Measurements from ENCODE around the gene OBSCN. TPM values are rescaled to one million over a fixed set of nuclear protein-coding genes. Genes with fewer than 3 reads are reported as not detected.

The OBSCN gene
- total RNA-seq, 1 donor from 2014 or later = 15.2 TPM

DNA sequence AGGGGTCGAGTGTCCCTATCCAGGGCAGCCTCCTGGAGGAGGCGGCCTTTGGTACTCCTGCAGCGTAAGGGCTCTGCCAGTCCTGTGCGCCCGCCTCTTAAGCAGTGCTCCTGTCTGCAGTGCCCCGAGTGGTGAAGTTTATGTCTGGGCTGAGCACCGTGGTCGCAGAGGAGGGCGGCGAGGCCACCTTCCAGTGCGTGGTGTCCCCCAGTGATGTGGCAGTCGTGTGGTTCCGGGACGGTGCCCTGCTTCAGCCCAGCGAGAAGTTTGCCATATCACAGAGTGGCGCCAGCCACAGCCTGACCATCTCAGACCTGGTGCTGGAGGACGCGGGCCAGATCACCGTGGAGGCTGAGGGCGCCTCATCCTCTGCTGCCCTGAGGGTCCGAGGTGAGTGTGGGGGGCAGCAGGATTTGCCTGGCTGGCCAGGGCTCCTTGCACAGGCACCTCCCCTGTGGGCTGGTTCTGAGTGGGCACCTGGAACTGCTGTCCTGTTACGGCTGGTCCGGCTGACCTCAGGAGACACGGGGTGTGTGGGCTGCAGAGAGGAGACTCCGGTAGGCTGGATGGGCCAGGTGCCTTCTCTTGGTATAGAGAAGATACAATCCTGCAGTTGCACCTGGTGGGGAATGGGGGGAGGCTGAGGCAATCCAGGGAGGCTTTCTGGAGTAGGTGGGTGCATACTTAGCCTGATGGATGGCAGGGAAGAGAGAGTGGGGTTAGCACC is 66.8 kb downstream of the OBSCN start:
- TF ChIP-seq, protein P1, sequence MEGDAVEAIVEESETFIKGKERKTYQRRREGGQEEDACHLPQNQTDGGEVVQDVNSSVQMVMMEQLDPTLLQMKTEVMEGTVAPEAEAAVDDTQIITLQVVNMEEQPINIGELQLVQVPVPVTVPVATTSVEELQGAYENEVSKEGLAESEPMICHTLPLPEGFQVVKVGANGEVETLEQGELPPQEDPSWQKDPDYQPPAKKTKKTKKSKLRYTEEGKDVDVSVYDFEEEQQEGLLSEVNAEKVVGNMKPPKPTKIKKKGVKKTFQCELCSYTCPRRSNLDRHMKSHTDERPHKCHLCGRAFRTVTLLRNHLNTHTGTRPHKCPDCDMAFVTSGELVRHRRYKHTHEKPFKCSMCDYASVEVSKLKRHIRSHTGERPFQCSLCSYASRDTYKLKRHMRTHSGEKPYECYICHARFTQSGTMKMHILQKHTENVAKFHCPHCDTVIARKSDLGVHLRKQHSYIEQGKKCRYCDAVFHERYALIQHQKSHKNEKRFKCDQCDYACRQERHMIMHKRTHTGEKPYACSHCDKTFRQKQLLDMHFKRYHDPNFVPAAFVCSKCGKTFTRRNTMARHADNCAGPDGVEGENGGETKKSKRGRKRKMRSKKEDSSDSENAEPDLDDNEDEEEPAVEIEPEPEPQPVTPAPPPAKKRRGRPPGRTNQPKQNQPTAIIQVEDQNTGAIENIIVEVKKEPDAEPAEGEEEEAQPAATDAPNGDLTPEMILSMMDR (IDR thresholded peaks at IDR 0.05) = no peak
- Mint-ChIP-seq H3K4me1 (ENCODE audit: unreplicated experiment) (no peaks in the 10 kb centered on the region), H3K27ac (ENCODE audit: unreplicated experiment) (no peak overlapping the region), H3K27me3 (ENCODE audit: unreplicated experiment) (no peaks in the 10 kb centered on the region), H3K9me3 (ENCODE audit: unreplicated experiment) (no peaks in the 10 kb centered on the region), H3K4me3 (ENCODE audit: unreplicated experiment) (peak overlapping the region; percentile 75), H3K36me3 (ENCODE audit: unreplicated experiment) (peaks cover 3% of the 10 kb centered on the region)
- peak; percentile 82 for DNase-seq (ENCODE audit: extremely low spot score, unreplicated experiment)

DNA sequence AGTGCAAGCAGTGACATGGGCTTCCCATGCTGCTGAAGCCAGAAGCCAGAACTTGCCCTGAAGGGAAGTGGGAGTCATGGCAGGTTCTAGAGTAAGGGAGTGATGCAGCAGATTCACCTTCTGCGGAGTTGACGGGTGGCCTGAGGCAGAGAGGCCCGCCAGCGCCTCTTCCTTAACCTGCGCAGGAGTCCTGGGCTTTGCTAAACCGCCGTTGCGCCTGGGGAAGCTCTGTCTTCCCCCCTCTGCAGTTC is 67.3 kb downstream of the OBSCN start:
- TF ChIP-seq, protein P1 (IDR thresholded peaks at IDR 0.05) = no peak
- peaks cover 3% of the 10 kb centered on the region for H3K36me3 Mint-ChIP-seq (ENCODE audit: unreplicated experiment)
- H3K4me3 Mint-ChIP-seq (ENCODE audit: unreplicated experiment) = peak overlapping the region; percentile 75
- no peaks in the 10 kb centered on the region for H3K4me1 Mint-ChIP-seq (ENCODE audit: unreplicated experiment)
- H3K27ac Mint-ChIP-seq (ENCODE audit: unreplicated experiment) = no peak overlapping the region
- no peak for DNase-seq (ENCODE audit: extremely low spot score, unreplicated experiment)
- H3K27me3 Mint-ChIP-seq (ENCODE audit: unreplicated experiment) = no peaks in the 10 kb centered on the region
- no peaks in the 10 kb centered on the region for H3K9me3 Mint-ChIP-seq (ENCODE audit: unreplicated experiment)

DNA sequence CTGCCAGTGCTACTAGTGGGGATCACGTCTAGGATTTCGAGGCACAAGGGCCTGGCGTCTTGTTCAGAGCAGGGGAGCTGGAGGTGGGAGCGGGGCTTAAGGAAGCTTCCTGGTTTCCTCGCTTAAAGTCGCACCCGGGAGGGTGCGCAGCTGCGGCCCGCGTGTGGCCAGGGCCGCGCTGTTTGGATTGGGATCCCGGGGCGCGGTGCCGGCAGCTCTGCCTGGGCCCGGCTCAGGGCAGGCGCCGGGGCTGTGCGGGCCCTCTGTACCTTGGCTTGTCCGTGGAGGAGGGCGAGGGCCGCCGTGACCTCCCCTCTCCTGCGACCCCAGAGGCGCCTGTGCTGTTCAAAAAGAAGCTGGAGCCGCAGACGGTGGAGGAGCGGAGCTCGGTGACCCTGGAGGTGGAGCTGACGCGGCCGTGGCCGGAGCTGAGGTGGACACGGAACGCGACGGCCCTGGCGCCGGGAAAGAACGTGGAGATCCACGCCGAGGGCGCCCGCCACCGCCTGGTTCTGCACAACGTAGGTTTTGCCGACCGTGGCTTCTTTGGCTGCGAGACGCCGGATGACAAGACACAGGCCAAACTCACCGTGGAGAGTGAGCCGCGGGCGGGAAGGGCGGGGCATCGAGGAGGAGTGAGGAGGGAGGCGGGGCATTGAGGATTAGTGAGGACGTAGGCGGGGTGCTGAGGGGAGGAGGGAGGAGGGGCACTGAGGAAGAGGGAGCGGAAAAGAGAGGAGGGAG is 67.8 kb downstream of the OBSCN start:
- Mint-ChIP-seq H3K27me3 (ENCODE audit: unreplicated experiment) (no peaks in the 10 kb centered on the region), H3K9me3 (ENCODE audit: unreplicated experiment) (no peaks in the 10 kb centered on the region), H3K4me1 (ENCODE audit: unreplicated experiment) (no peaks in the 10 kb centered on the region), H3K27ac (ENCODE audit: unreplicated experiment) (no peak overlapping the region), H3K4me3 (ENCODE audit: unreplicated experiment) (peak overlapping the region; percentile 75), H3K36me3 (ENCODE audit: unreplicated experiment) (peaks cover 3% of the 10 kb centered on the region)
- peak; percentile 90 for DNase-seq (ENCODE audit: extremely low spot score, unreplicated experiment)
- TF ChIP-seq, protein P1 (IDR thresholded peaks at IDR 0.05) = no peak

DNA sequence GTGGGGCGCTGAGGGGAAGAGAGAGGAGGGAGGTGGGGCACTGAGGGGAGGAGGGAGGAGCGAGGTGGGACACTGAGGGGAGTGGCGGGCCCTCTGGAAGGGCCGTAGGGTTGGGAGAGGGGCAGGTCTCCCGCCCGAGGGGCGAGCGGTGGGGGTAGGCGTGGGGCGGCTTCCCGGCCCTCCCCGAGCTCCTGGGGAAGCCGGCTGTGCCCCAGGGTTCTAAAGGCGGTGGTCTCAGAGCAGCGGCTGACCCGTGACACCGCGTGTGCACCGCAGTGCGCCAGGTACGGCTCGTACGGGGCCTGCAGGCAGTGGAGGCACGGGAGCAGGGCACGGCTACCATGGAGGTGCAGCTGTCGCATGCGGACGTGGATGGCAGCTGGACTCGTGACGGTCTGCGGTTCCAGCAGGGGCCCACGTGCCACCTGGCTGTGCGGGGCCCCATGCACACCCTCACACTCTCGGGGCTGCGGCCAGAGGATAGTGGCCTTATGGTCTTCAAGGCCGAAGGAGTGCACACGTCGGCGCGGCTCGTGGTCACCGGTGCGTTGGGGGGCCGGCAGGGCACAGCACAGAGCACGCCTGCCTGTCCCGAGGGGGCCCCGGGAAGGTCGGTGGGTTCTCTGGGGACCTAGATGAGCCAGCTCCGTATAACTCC is 68.5 kb downstream of the OBSCN start:
- H3K4me3 Mint-ChIP-seq (ENCODE audit: unreplicated experiment) = peak overlapping the region; percentile 75

More for the DNA sequence above, 68.5 kb downstream of the OBSCN start:
- TF ChIP-seq, protein P1 (IDR thresholded peaks at IDR 0.05) = no peak
- H3K9me3 Mint-ChIP-seq (ENCODE audit: unreplicated experiment) = no peaks in the 10 kb centered on the region
- H3K36me3 Mint-ChIP-seq (ENCODE audit: unreplicated experiment) = peaks cover 3% of the 10 kb centered on the region
- H3K4me1 Mint-ChIP-seq (ENCODE audit: unreplicated experiment) = no peaks in the 10 kb centered on the region
- peak; percentile 78 for DNase-seq (ENCODE audit: extremely low spot score, unreplicated experiment)
- no peak overlapping the region for H3K27ac Mint-ChIP-seq (ENCODE audit: unreplicated experiment)
- no peaks in the 10 kb centered on the region for H3K27me3 Mint-ChIP-seq (ENCODE audit: unreplicated experiment)
